HEK293 (cell line): Measurements from ENCODE around the gene IL31RA.
"Not testable (repeated sequence)": the region's sequence is repeated elsewhere in the genome, so short reads cannot be mapped to it uniquely, and the experiment has no call there.

Source experiments
- CTCF ChIA-PET: fragments of 350-600 bp; formaldehyde crosslinking; extraction: SDS; loops from one replicate; lab custom pipeline; 2021; ENCODE audit warnings: antibody characterized with exemption; lab: Yijun Ruan, JAX
- POLR2A ChIA-PET: fragments of 300-600 bp; formaldehyde crosslinking; extraction: SDS; loops from one replicate; lab custom pipeline; 2020; ENCODE audit warnings: antibody characterized with exemption, inconsistent platforms; lab: Yijun Ruan, JAX
- H3K27ac ChIP-seq: fragments of 200-500 bp; sonication (Bioruptor generic); 2 replicates; pipeline ENCODE4 v1.5.1; 2014; ENCODE audit warnings: low read depth, low read length, control low read depth, inconsistent platforms; ENCODE audit errors: extremely low read depth
- H3K36me3 ChIP-seq, 2 experiments: fragments of 200-500 bp in 1 of 2; sonication (Bioruptor generic) in 1 of 2; 1 replicate in 1 of 2; 2 replicates in 1 of 2; pipeline ENCODE4 v1.5.1; 2014 to 2017; ENCODE audit warnings: inconsistent platforms in 2 of 2, low read length in 2 of 2; ENCODE audit not compliant: control insufficient read depth in 2 of 2, insufficient read depth in 1 of 2
- H3K4me1 ChIP-seq: fragments of 200-500 bp; sonication (Bioruptor generic); 2 replicates; pipeline ENCODE4 v1.5.1; 2014; ENCODE audit warnings: mild to moderate bottlenecking, low read length, inconsistent platforms; ENCODE audit not compliant: control insufficient read depth, insufficient read depth
- H3K4me3 ChIP-seq: 2 replicates; pipeline ENCODE4 v1.5.1; 2011; ENCODE audit warnings: low read depth, mild to moderate bottlenecking, control low read depth, low read length, moderate library complexity
- H3K9me3 ChIP-seq: fragments of 200-500 bp; sonication (Bioruptor generic); 2 replicates; pipeline ENCODE4 v1.5.1; 2014; ENCODE audit warnings: low read depth, low read length, inconsistent platforms; ENCODE audit not compliant: control insufficient read depth, insufficient read depth
- BCL11B ChIP-seq: fragments of 450-650 bp; formaldehyde crosslinking; IDR thresholded peaks from 2 replicates; pipeline ENCODE4 v1.5.1; 2016; ENCODE audit warnings: low read depth, missing biosample characterization, missing genetic modification characterization
- CTCF ChIP-seq: fragments of 450-650 bp; formaldehyde crosslinking; IDR thresholded peaks from 2 replicates; pipeline ENCODE4 v1.5.1; 2016; ENCODE audit warnings: missing biosample characterization, missing genetic modification characterization
- GLI4 ChIP-seq: fragments of 450-650 bp; formaldehyde crosslinking; IDR thresholded peaks from 2 replicates; pipeline ENCODE4 v1.5.1; 2016; ENCODE audit warnings: missing biosample characterization, missing genetic modification characterization
- KLF8 ChIP-seq: fragments of 450-650 bp; formaldehyde crosslinking; IDR thresholded peaks from 2 replicates; pipeline ENCODE4 v1.5.1; 2016; ENCODE audit warnings: missing biosample characterization, missing genetic modification characterization
- MEIS1 ChIP-seq: sonication (generic); formaldehyde crosslinking; IDR thresholded peaks from 2 replicates; pipeline ENCODE4 v1.8.1; 2022; ENCODE audit warnings: missing genetic modification reagents, mild to moderate bottlenecking, borderline replicate concordance
- SCRT1 ChIP-seq: fragments of 450-650 bp; formaldehyde crosslinking; IDR thresholded peaks from 2 replicates; pipeline ENCODE4 v1.5.1; 2016; ENCODE audit warnings: missing biosample characterization, missing genetic modification characterization, borderline replicate concordance
- ZBTB17 ChIP-seq: fragments of 450-650 bp; formaldehyde crosslinking; IDR thresholded peaks from 2 replicates; pipeline ENCODE4 v1.5.1; 2016; ENCODE audit warnings: missing biosample characterization, missing genetic modification characterization
- ZFP41 ChIP-seq: fragments of 450-650 bp; formaldehyde crosslinking; IDR thresholded peaks from 2 replicates; pipeline ENCODE4 v1.5.1; 2016; ENCODE audit warnings: missing biosample characterization, missing genetic modification characterization, borderline replicate concordance
- ZNF112 ChIP-seq: fragments of 450-650 bp; formaldehyde crosslinking; IDR thresholded peaks from 2 replicates; pipeline ENCODE4 v1.5.0; 2017; ENCODE audit warnings: missing biosample characterization, missing genetic modification characterization
- ZNF544 ChIP-seq: fragments of 450-650 bp; formaldehyde crosslinking; IDR thresholded peaks from 2 replicates; pipeline ENCODE4 v1.5.0; 2017; ENCODE audit warnings: missing biosample characterization, missing genetic modification characterization
- ZNF654 ChIP-seq: fragments of 450-650 bp; formaldehyde crosslinking; IDR thresholded peaks from 2 replicates; pipeline ENCODE4 v1.5.1; 2016; ENCODE audit warnings: low read depth, missing biosample characterization, missing genetic modification characterization
- ZNF660 ChIP-seq: fragments of 450-650 bp; IDR thresholded peaks from 2 replicates; pipeline ENCODE4 v1.5.1; 2018; ENCODE audit warnings: missing biosample characterization, mild to moderate bottlenecking, missing genetic modification characterization
- ZNF664 ChIP-seq: fragments of 450-650 bp; formaldehyde crosslinking; IDR thresholded peaks from 2 replicates; pipeline ENCODE4 v1.5.1; 2016; ENCODE audit warnings: missing biosample characterization, missing genetic modification characterization
- ZNF704 ChIP-seq: fragments of 450-650 bp; formaldehyde crosslinking; IDR thresholded peaks from 2 replicates; pipeline ENCODE4 v1.5.1; 2016; ENCODE audit warnings: missing biosample characterization, missing genetic modification characterization
- ZNF792 ChIP-seq: fragments of 450-650 bp; formaldehyde crosslinking; IDR thresholded peaks from 2 replicates; pipeline ENCODE4 v1.5.1; 2016; ENCODE audit warnings: missing biosample characterization, missing genetic modification characterization
- TF ChIP-seq, protein P1 (sequence below): fragments of 450-650 bp; formaldehyde crosslinking; IDR thresholded peaks from 2 replicates; pipeline ENCODE4 v1.5.1; 2016; ENCODE audit warnings: missing biosample characterization, missing genetic modification characterization
- TF ChIP-seq, protein P2 (sequence below): fragments of 450-650 bp; IDR thresholded peaks from 2 replicates; pipeline ENCODE4 v1.5.1; 2018; ENCODE audit warnings: missing biosample characterization, missing genetic modification characterization
- TF ChIP-seq, protein P3 (sequence below): fragments of 450-650 bp; formaldehyde crosslinking; IDR thresholded peaks from 2 replicates; pipeline ENCODE4 v1.5.1; 2016; ENCODE audit warnings: missing biosample characterization, missing genetic modification characterization

Gene IL31RA

DNA sequence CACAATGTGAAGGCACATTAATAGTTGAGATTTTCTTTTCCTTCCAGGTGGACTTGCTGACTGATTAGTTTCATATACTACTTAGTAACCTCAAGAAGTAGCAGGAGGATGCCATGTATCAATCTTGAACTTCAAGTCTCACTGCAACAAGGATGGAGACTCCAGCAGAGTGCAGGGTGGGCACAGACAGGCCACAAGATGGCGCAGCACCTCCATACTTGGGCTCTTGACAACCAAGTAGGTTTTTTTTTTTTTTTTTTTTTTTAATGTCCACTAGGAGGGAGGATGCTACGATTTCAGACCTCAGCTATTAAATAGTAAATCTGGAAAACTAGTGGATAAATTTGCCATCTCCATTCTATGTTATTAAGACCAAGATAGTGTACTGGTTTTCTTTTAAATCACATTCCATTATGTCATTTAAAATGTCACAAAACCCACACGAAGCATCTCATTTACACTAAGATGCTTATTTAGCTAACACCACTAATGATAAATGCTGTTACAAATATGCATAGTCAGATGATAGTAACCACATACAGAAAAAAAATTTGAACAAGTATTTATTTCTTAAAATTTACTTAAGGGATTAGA lies 85.0 kb downstream of the IL31RA start:
- peaks cover 0 to 9% of the 10 kb centered on the region in 2 experiments; a peak in 1 of 3 replicates for H3K36me3 ChIP-seq
- CTCF ChIA-PET, result interaction anchor here (0.6 to 5.4 kb wide), 38 partner anchors 9 to 1525 kb away, joined by 3 to 110 read pairs (median 5); partner anchors contain the start of genes CDC20B and IL31RA
- no peak overlapping the region for H3K27ac ChIP-seq
- no peaks in the 10 kb centered on the region for H3K9me3 ChIP-seq
- no peak for TF ChIP-seq GLI4 (tag by site-specific recombination)
- TF ChIP-seq, protein P1, sequence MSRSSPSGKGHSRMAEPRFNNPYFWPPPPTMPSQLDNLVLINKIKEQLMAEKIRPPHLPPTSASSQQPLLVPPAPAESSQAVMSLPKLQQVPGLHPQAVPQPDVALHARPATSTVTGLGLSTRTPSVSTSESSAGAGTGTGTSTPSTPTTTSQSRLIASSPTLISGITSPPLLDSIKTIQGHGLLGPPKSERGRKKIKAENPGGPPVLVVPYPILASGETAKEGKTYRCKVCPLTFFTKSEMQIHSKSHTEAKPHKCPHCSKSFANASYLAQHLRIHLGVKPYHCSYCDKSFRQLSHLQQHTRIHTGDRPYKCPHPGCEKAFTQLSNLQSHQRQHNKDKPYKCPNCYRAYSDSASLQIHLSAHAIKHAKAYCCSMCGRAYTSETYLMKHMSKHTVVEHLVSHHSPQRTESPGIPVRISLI (tag by site-specific recombination), result peak; percentile 99
- 0 out of 2 replicates have a peak, but pooled peaks have one; percentile 19 for TF ChIP-seq KLF8 (tag by site-specific recombination)
- peak; percentile 86 for TF ChIP-seq CTCF (tag by site-specific recombination)
- peak; percentile 81 for TF ChIP-seq ZNF660 (tag by site-specific recombination)
- no peak for TF ChIP-seq SCRT1
- peak; percentile 99 for TF ChIP-seq ZNF654
- TF ChIP-seq ZBTB17 (tag by site-specific recombination), result 0 out of 2 replicates have a peak, but pooled peaks have one; percentile 27
- H3K4me1 ChIP-seq, result no peaks in the 10 kb centered on the region
- H3K4me3 ChIP-seq, result no peak overlapping the region
- POLR2A ChIA-PET, result interaction anchor here (0.6 to 1.4 kb wide), 7 partner anchors 47 to 323 kb away, joined by 3 to 8 read pairs (median 4); no protein-coding TSS in a partner anchor

DNA sequence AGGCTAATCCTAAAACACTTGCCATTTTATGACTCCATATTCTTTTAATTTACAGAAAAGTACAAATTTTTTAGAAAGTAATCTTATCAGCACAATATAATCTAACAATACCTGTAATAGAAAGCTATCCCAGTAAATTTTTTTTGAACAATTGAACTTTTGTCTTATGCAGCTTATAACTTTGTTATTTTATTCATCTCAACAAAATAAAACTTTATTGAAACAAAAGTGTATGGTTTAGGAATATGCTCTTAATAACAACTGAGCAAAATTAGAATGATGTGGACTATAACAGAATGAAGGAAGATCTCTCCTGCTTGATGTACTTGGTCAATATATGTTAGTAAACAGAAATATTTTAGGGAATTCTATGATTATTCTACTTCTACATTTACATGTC lies 86.4 kb downstream of the IL31RA start:
- H3K27ac ChIP-seq, H3K4me1 ChIP-seq, H3K4me3 ChIP-seq, POLR2A ChIA-PET, H3K9me3 ChIP-seq: not testable (repeated sequence)
- CTCF ChIA-PET, result interaction anchor here (0.6 to 5.4 kb wide), 13 partner anchors 9 to 901 kb away, joined by 3 to 110 read pairs (median 5); no protein-coding TSS in a partner anchor
- peaks cover 2 to 15% of the 10 kb centered on the region in 2 experiments; a peak in 2 of 3 replicates for H3K36me3 ChIP-seq

DNA sequence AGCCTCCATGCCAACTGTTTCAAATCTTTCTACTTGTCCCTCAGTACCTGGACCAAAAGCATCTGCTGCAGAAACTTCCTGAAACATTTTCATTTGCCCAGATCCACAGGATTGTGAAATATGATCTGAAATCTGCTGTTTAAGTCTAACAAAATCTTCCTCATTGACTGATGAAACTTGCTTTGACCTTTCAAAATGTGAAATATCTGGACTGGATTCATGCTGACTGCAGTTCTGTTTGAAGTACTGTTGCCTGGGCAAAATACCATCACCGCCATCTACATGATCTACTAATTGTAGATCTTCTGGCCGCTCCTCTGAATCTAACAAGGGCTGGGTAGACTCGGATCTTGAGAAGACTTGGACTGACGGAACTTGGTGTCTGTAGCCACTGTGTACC lies 90.0 kb downstream of the IL31RA start:
- POLR2A ChIA-PET, H3K27ac ChIP-seq, H3K9me3 ChIP-seq, H3K4me3 ChIP-seq, H3K4me1 ChIP-seq: not testable (repeated sequence)
- CTCF ChIA-PET, result interaction anchor here (1.0 kb wide), 1 partner anchor 260 kb away, joined by 3 read pairs; no protein-coding TSS in a partner anchor
- peaks cover 7 to 21% of the 10 kb centered on the region in 2 experiments; a peak in 2 of 3 replicates for H3K36me3 ChIP-seq

- Histone ChIP-seq H3K4me3 (no peak overlapping the region), H3K4me1 (no peaks in the 10 kb centered on the region), H3K36me3 (peaks cover 7 to 35% of the 10 kb centered on the region in 2 experiments; a peak in 2 of 3 replicates), H3K9me3 (no peaks in the 10 kb centered on the region), H3K27ac (no peak overlapping the region)
- CTCF ChIA-PET, result no interaction called here
- POLR2A ChIA-PET, result no interaction called here
- no peak for TF ChIP-seq ZNF664
- TF ChIP-seq BCL11B (tag by site-specific recombination), result no peak
- no peak for TF ChIP-seq ZFP41 (tag by site-specific recombination)
- TF ChIP-seq, protein P2, sequence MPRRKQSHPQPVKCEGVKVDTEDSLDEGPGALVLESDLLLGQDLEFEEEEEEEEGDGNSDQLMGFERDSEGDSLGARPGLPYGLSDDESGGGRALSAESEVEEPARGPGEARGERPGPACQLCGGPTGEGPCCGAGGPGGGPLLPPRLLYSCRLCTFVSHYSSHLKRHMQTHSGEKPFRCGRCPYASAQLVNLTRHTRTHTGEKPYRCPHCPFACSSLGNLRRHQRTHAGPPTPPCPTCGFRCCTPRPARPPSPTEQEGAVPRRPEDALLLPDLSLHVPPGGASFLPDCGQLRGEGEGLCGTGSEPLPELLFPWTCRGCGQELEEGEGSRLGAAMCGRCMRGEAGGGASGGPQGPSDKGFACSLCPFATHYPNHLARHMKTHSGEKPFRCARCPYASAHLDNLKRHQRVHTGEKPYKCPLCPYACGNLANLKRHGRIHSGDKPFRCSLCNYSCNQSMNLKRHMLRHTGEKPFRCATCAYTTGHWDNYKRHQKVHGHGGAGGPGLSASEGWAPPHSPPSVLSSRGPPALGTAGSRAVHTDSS (tag by site-specific recombination), result no peak
- TF ChIP-seq ZNF112 (tag by site-specific recombination), result no peak
- TF ChIP-seq, protein P3, sequence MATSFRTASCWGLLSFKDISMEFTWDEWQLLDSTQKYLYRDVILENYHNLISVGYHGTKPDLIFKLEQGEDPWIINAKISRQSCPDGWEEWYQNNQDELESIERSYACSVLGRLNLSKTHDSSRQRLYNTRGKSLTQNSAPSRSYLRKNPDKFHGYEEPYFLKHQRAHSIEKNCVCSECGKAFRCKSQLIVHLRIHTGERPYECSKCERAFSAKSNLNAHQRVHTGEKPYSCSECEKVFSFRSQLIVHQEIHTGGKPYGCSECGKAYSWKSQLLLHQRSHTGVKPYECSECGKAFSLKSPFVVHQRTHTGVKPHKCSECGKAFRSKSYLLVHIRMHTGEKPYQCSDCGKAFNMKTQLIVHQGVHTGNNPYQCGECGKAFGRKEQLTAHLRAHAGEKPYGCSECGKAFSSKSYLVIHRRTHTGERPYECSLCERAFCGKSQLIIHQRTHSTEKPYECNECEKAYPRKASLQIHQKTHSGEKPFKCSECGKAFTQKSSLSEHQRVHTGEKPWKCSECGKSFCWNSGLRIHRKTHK (tag by site-specific recombination), result no peak
- TF ChIP-seq ZNF544, result no peak
- TF ChIP-seq ZNF792 (tag by site-specific recombination), result no peak
- no peak for TF ChIP-seq MEIS1 (CRISPR knock-in tag)
- no peak for TF ChIP-seq ZNF654
- TF ChIP-seq, protein P1 (tag by site-specific recombination), result no peak
- TF ChIP-seq ZNF704 (tag by site-specific recombination), result no peak
These were observed 108.1 kb downstream of the IL31RA start for GRCh38 chr5:55959208-55959607.
